ENCODE data around the gene MMRN1. TPM values are rescaled to one million over a fixed set of nuclear protein-coding genes. Genes with fewer than 3 reads are reported as not detected.

Gene MMRN1, protein sequence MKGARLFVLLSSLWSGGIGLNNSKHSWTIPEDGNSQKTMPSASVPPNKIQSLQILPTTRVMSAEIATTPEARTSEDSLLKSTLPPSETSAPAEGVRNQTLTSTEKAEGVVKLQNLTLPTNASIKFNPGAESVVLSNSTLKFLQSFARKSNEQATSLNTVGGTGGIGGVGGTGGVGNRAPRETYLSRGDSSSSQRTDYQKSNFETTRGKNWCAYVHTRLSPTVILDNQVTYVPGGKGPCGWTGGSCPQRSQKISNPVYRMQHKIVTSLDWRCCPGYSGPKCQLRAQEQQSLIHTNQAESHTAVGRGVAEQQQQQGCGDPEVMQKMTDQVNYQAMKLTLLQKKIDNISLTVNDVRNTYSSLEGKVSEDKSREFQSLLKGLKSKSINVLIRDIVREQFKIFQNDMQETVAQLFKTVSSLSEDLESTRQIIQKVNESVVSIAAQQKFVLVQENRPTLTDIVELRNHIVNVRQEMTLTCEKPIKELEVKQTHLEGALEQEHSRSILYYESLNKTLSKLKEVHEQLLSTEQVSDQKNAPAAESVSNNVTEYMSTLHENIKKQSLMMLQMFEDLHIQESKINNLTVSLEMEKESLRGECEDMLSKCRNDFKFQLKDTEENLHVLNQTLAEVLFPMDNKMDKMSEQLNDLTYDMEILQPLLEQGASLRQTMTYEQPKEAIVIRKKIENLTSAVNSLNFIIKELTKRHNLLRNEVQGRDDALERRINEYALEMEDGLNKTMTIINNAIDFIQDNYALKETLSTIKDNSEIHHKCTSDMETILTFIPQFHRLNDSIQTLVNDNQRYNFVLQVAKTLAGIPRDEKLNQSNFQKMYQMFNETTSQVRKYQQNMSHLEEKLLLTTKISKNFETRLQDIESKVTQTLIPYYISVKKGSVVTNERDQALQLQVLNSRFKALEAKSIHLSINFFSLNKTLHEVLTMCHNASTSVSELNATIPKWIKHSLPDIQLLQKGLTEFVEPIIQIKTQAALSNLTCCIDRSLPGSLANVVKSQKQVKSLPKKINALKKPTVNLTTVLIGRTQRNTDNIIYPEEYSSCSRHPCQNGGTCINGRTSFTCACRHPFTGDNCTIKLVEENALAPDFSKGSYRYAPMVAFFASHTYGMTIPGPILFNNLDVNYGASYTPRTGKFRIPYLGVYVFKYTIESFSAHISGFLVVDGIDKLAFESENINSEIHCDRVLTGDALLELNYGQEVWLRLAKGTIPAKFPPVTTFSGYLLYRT
- not detected for polyA plus RNA-seq (2012; ENCODE audit: insufficient read depth, insufficient read length, low read depth)

GRCh38 chr4:89894649-89895550 is at the start of gene MMRN1:
Gene MMRN1 (plus strand): TSS chr4:89894854. CDS start chr4:89894972, 118 bp downstream.
- TF ChIP-seq CTCF (IDR thresholded peaks at IDR 0.05; ENCODE audit: low read depth, low read length): no peak
- no peaks in the 10 kb centered on the region for H3K27me3 ChIP-seq
- DNase-seq: no peak
- no peaks in the 10 kb centered on the region for H3K9me3 ChIP-seq
- no peaks in the 10 kb centered on the region; the same call in 1 of the 2 replicates for H3K4me1 ChIP-seq
- no peak within 1 kb of the TSS for H3K4me3 ChIP-seq (ENCODE audit: low read depth, low read length)
- H3K36me3 ChIP-seq: no peaks in the 10 kb centered on the region

- Histone ChIP-seq H3K4me3 (ENCODE audit: low read depth, low read length) (no peak overlapping the region), H3K9me3 (peaks cover 4% of the 10 kb centered on the region; the same call in 1 of the 2 replicates), H3K27me3 (no peaks in the 10 kb centered on the region), H3K36me3 (no peaks in the 10 kb centered on the region), H3K4me1 (no peaks in the 10 kb centered on the region)
- no peak for DNase-seq
- no peak for TF ChIP-seq CTCF (IDR thresholded peaks at IDR 0.05; ENCODE audit: low read depth, low read length)
Observed at GRCh38 chr4:89847571-89848325, 46.9 kb upstream of the MMRN1 start.

- Histone ChIP-seq H3K36me3 (no peaks in the 10 kb centered on the region), H3K9me3 (no peaks in the 10 kb centered on the region), H3K4me3 (ENCODE audit: low read depth, low read length) (no peak overlapping the region), H3K4me1 (no peaks in the 10 kb centered on the region), H3K27me3 (no peaks in the 10 kb centered on the region)
- no peak for DNase-seq
- no peak for TF ChIP-seq CTCF (IDR thresholded peaks at IDR 0.05; ENCODE audit: low read depth, low read length)
Observed at GRCh38 chr4:89855236-89855635, 39.4 kb upstream of the MMRN1 start.

DNA sequence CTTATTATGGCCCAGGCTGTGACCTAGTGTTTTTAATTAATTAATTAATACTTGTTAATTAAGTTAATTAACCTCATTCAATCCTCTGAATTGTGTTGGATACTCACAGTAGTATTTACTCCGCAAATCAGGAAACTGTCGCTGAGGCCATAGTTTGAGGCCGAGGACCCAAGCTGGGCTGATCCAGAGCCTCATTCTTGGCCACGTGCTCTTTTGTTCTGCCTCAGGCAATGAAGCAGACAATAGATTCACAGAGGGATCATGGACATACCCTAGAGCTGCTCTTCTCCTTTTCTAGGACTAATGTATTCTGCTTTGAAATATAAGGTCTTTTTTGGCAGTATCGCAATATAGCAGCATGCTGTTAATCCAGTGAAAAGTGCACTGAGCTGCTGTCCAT is 33.7 kb upstream of the MMRN1 start:
- Histone ChIP-seq H3K4me1 (no peaks in the 10 kb centered on the region), H3K36me3 (no peaks in the 10 kb centered on the region), H3K9me3 (no peaks in the 10 kb centered on the region), H3K27me3 (no peaks in the 10 kb centered on the region), H3K4me3 (ENCODE audit: low read depth, low read length) (no peak overlapping the region)
- TF ChIP-seq CTCF (IDR thresholded peaks at IDR 0.05; ENCODE audit: low read depth, low read length): no peak
- no peak for DNase-seq

- H3K27me3 ChIP-seq: no peaks in the 10 kb centered on the region
- no peaks in the 10 kb centered on the region for H3K4me1 ChIP-seq
- no peak overlapping the region for H3K4me3 ChIP-seq (ENCODE audit: low read depth, low read length)
- no peaks in the 10 kb centered on the region for H3K36me3 ChIP-seq
- no peaks in the 10 kb centered on the region for H3K9me3 ChIP-seq
- no peak for DNase-seq
- TF ChIP-seq CTCF (IDR thresholded peaks at IDR 0.05; ENCODE audit: low read depth, low read length): no peak
Observed at GRCh38 chr4:89863533-89863932, 31.1 kb upstream of the MMRN1 start.

Data from BE2C (cell line).